HG02938 (cell line): ENCODE measurements around the gene ADGRL3.
"Not testable (repeated sequence)": the region's sequence is repeated elsewhere in the genome, so short reads cannot be mapped to it uniquely, and the experiment has no call there.

Source experiments
- ATAC-seq: cut with Tn5 transposase; IDR thresholded peaks from one replicate; pipeline ENCODE4 v1.9.1; 2021; ENCODE audit warnings: mild to moderate bottlenecking, moderate library complexity; ENCODE audit not compliant: unreplicated experiment

ADGRL3 gene

DNA sequence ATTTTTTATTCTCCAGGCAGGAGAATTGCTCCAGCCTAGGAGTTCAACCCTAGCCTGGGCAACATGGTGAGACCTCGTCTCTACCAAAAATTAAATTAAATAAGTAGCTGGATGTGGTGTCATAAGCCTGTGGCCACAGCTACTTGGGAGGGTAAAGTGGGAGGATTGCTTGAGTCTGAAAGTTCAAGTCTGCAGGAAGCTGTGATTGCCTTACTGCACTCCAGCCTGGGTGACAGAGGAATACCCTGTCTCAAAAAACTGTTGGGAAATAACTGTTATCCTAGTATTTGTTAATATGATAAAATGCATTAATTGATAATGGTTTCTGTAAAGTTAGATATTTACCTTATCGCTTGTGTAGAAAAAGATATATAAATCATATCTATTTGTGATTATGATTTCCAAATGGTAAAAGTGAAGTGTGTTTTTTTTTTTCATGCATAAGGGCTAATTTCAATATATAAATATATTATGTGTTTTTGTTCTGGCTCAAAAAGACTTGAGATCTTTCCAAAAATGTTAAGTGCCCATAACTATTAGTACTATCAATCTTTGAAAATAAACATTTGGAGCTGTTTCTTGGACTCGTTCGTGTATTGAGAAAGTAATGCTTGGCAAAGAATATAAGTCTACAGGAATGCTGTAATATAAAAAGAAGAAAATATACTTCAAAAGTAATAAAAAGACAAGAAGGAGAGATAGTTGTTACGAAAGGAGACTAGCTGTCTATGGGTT lies 396.6 kb downstream of the ADGRL3 start:
- ATAC-seq: no peak

GRCh38 chr4:61603086-61603485 lies 403.0 kb downstream of the ADGRL3 start:
- ATAC-seq: no peak

GRCh38 chr4:61604054-61604453 lies 403.9 kb downstream of the ADGRL3 start:
- ATAC-seq: no peak

- no peak for ATAC-seq
Observed at GRCh38 chr4:61605984-61606383, 405.9 kb downstream of the ADGRL3 start.

DNA sequence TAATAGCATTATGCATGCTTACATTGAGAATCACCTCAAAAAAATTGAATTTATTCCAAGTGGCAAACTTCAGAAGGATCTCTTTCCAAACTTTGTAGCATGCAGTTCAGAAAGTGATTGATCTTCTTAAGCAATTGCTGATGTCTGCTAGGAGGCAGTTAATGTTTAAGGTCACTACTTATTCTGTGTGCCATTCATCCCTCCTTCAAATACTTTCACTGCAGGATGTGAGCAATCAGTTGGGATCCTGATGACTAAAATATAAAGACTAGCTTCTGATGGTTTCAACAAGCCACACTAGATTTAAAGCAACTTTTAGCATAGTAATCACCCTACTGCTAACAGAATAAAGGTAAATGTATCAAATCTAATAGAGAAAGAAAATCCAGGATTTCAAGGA lies 414.1 kb downstream of the ADGRL3 start:
- ATAC-seq: no peak

- ATAC-seq: no peak
Observed at GRCh38 chr4:61619528-61619927, 419.4 kb downstream of the ADGRL3 start.

DNA sequence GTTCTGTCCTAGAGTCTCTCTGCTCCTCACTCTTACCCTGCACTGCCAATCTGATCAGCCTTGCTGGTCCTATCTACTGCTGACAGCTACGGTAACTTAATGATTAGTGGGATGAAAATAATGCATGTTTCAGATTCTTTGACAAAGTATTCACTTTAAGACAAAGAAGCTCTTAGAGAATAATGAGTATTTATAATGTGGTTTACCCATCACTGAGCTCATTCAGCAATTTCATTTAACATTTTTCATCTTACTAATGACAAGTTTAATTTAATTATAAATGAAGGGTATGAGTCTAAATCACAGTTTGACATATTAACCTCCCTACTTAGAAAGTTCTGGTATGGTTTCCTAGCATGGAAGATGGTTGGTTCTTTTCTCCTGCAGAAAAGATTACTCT lies 428.2 kb downstream of the ADGRL3 start:
- no peak for ATAC-seq

DNA sequence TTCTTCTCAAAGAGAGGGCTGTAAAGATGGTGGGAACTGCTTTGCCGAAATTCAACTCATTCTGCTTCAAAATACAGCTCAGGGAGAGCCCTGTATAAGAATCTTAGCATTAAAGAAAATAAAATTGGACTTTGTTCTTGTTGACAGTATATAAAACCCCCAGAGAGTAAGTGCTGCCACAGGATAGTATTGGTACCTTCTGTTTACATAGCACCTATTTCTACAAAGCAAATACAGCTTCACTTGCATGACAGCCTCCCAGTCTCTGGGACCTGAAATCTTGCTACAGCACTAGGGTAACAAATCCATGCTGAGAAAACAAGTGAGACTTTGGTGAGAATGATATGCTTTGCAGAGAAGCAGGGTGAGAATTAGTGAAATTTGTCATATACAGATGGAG lies 428.6 kb downstream of the ADGRL3 start:
- no peak for ATAC-seq

DNA sequence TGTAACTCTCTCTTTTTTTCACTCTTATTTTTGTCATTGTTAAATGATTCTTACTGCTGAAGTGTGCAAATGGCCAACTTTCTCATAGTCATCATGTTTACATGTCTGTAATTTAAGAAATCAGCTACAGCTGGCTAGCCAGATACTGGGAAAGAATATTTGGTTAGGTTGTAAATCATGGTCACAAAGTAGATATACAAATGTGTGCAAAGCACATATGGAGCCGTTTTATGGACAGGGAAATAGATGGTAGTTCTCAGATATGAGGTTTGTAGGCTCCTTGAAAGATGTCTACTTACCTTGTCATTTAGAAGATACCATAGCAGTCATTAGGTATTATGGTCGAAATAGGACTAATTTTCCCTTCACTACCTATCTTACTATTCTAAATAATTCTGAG lies 430.4 kb downstream of the ADGRL3 start:
- ATAC-seq: no peak

GRCh38 chr4:61638591-61638990 lies 438.5 kb downstream of the ADGRL3 start:
- ATAC-seq: no peak

GRCh38 chr4:61646746-61647350 lies 446.7 kb downstream of the ADGRL3 start:
- not testable (repeated sequence) for ATAC-seq

DNA sequence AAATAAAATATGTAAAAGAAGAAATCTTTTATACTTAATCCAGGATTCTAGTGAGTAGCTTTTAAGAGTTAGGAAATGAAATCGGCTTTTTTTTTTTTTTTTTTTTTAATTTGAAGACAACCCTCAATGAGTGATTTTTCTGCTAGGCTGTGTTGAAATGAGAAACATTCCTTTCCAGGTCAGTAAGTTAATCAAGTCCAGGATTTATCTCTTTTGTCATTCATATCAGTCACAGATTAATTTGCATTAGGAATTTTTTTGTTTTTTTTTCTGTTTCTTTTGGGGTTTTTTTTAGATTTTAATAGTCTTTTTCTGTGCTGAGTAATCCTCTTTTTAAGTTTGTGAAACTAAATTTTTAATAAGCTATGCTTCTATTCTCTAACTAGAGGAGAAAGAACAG lies 448.1 kb downstream of the ADGRL3 start:
- no peak for ATAC-seq

DNA sequence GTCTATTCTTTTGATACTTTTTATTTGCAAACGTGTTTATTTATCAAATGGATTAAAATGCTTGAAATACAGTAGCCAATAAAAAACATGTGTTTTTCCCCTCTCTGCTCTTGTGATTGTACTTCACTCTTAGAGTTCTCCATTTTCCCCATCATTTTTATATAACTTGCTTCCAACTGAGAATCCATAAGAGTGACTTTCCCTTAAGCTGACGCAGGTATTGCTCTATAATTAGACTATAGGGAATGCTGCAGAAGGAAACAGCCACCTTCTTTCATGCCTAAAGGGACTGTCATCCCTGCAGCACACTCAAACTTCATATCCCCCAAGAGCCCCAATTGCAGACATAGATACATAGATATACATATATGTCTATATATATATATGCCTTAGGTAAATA lies 456.9 kb downstream of the ADGRL3 start:
- ATAC-seq: no peak

DNA sequence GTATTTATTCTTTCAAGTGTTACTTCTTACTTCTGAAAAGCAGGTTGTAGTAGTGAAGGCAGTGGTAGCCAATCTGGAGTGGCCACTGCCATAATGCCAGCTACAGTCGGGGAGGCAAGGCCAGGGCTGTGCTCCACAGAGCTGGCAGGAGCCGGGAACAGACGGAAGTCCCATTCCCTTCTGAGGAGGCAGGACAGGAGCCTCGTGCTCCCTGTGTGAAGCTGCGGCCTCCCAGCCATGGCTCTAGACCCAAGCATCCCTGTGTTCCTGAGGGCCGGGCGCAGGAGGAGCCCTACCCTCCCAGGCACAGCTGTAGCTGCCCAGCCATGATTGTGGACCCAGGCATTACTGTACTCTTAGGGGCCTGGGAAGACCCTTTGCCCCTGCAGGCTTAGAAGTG lies 461.8 kb downstream of the ADGRL3 start:
- ATAC-seq: no peak

DNA sequence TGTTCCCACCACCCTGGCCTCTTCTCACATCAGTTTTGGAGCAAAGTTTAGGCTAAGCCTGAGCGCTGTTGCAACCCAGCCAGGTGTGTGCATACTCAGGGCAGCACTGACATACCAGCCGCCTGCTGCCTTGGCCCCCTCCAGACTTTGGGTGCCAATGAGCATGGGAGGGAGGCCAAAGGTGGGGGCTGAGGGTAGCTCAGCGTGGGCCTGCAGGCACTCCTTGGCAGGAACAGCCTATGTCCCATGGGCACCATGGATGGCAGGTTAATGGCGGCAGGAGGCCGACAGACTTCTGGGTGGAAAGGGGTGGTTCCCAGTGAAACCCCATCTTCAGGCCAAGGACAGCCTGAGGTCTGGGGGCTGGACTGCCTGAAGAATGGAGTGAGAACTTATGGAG lies 462.2 kb downstream of the ADGRL3 start:
- ATAC-seq: no peak

GRCh38 chr4:61663310-61663709 lies 463.2 kb downstream of the ADGRL3 start:
- no peak for ATAC-seq

DNA sequence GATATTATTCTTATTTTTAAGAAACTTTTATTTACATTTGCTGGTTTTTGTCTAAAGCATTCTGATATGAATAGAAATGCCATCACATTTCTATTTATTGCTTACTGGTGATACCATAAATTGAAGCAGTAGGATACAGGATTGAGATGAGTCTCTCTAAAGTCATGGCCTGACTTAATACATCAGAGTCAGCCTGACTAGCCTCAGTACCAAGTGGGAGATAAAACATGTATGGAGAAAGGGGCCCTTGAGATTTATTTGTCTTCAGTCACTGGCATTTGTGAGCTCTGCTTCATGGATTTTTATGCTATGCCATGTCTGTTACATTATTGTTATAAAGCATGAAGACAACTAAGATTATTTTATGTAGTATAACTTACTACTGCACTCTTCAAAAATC lies 465.5 kb downstream of the ADGRL3 start:
- no peak for ATAC-seq

GRCh38 chr4:61666244-61666643 lies 466.1 kb downstream of the ADGRL3 start:
- ATAC-seq: no peak

GRCh38 chr4:61671599-61671998 lies 471.5 kb downstream of the ADGRL3 start:
- no peak for ATAC-seq

DNA sequence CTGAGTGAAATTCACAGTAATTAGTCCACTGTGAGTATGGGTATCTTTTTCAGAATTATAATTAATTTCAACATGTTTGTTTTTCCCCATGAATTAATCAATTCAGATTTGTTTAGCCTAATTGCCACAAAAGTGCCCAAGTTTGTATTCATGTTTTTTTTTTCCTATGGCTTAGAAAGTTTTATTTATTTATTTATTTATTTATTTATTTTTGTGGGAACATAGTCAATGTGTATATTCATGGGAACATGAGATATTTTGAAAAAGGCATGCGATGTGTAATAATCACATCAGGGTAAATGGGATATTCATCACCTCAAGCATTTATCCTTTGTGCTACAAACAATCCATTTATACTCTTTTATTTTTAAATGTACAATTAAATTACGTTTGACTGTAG lies 475.3 kb downstream of the ADGRL3 start:
- ATAC-seq: no peak

DNA sequence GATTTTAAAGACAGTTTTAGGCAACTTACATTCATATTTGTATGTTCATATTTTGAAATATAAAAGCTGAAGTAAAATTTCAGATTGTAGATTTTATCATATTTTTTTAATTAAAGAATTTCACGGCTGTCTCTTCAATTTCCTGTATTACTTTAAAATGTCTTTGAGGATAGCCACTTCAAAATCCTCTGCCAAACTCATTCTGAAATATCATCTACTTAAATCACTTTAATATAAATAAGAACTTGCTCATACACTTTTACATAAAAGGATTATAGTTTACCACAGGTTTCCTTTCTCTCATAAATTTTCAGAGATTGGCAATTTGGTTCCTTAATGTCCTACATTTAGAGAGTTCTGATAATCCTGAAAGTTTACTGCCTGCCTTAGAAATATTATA lies 478.2 kb downstream of the ADGRL3 start:
- no peak for ATAC-seq

DNA sequence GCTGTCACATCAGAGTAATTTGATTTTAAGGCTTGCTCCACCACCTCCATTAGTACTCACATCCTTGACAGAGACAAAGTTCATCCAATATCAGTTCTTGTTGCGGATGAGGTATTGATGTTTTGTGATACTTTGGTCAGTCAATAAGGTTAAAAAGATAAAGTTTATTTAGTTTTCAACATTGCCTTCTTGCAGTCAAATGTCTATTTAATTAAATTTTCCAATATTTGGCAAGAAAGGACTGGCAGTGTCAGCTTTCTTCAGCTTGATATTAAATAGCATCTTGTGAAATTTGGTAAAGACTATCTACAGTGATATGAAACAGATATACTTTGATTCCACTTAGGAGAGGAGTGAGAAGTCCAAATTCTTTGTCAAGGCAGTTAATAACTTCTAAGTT lies 493.4 kb downstream of the ADGRL3 start:
- no peak for ATAC-seq

DNA sequence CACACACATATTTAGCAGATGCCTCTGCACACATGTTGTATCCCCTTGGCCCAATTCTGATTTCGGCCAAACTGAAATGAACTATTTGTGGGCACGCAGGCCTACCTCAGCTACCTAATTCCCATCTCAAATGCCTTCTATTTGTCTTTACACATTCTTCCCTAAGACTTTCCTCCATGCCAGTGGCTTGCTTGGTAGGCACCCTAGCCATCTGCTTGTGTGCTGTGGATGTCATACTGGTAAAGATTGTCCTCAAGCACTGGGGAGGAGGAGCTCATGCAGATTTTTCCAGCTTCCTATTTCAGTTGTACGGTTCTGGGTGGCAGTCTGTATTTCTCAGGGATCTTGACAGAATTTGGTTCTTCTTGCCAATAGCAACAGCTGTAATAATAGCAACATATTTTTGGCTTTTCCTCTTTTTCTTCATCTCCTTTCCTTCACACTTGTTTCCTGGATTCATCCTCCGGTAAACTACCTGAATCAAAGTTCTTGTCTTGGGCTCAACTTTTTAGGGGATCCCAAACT lies 514.3 kb downstream of the ADGRL3 start:
- ATAC-seq: no peak
